IMR-90 (cell line): ENCODE data around the gene MIA2. TPM values are rescaled to one million over a fixed set of nuclear protein-coding genes. Genes with fewer than 3 reads are reported as not detected.

ENCODE experiments used
- ATAC-seq: fragments of 200-7000 bp; cut with Tn5 transposase; 2 replicates; pipeline ENCODE4 v1.9.1; 2020; ENCODE audit warnings: low read depth, mild to moderate bottlenecking, moderate library complexity
- BruUV-seq: library from RNA; stranded (reverse); fragments of 400-500 nt; replicated peaks from 2 replicates; lab custom pipeline; 2021; lab: Mats Ljungman, UMichigan
- CTCF ChIA-PET: fragments of 300-600 bp; formaldehyde crosslinking; extraction: SDS; loops from one replicate; lab custom pipeline; 2021; ENCODE audit warnings: antibody characterized with exemption; lab: Yijun Ruan, JAX
- POLR2A ChIA-PET: fragments of 300-600 bp; sonication (Branson Sonifier 250); formaldehyde crosslinking; loops from one replicate; lab custom pipeline; 2022; ENCODE audit warnings: antibody characterized with exemption; ENCODE audit not compliant: unreplicated experiment; lab: Charles Lee
- DNase-seq: peaks from one replicate; pipeline ENCODE4 v3.0.0; 2013
- H2AFZ ChIP-seq: replicated peaks from 2 replicates; pipeline ENCODE3; 2013; ENCODE audit warnings: low read length, mild to moderate bottlenecking; ENCODE audit not compliant: poor library complexity
- H2AK5ac ChIP-seq: 2 replicates; pipeline ENCODE4 v1.6.1; 2013; ENCODE audit warnings: low read depth, low read length, inconsistent platforms
- H2AK9ac ChIP-seq: replicated peaks from 2 replicates; pipeline ENCODE3; 2013; ENCODE audit warnings: mild to moderate bottlenecking, low read depth, low read length, moderate library complexity; ENCODE audit not compliant: poor library complexity
- H2BK120ac ChIP-seq: 2 replicates; pipeline ENCODE4 v1.6.1; 2013; ENCODE audit warnings: low read depth, low read length, inconsistent platforms
- H2BK15ac ChIP-seq: 3 replicates; pipeline ENCODE4 v1.6.1; 2013; ENCODE audit warnings: low read depth, low read length, inconsistent platforms
- H2BK20ac ChIP-seq: 2 replicates; pipeline ENCODE4 v1.6.1; 2013; ENCODE audit warnings: low read depth, mild to moderate bottlenecking, inconsistent platforms, low read length, moderate library complexity
- H2BK5ac ChIP-seq: 2 replicates; pipeline ENCODE4 v1.6.1; 2013; ENCODE audit warnings: mild to moderate bottlenecking, low read depth, low read length, inconsistent platforms; ENCODE audit not compliant: poor library complexity, severe bottlenecking
- H3K14ac ChIP-seq: replicated peaks from 2 replicates; pipeline ENCODE4 v1.6.1; 2013; ENCODE audit warnings: low read depth, low read length, inconsistent platforms
- H3K18ac ChIP-seq: 2 replicates; pipeline ENCODE4 v1.6.1; 2013; ENCODE audit warnings: low read depth, low read length, control low read depth
- H3K23ac ChIP-seq: 2 replicates; pipeline ENCODE4 v1.6.1; 2013; ENCODE audit warnings: low read depth, low read length, inconsistent platforms
- H3K27ac ChIP-seq: 2 replicates; pipeline ENCODE4 v1.5.1; 2013; ENCODE audit warnings: mild to moderate bottlenecking, control low read depth, low read length; ENCODE audit not compliant: insufficient read depth
- H3K27me3 ChIP-seq: 2 replicates; pipeline ENCODE4 v1.6.1; 2013; ENCODE audit warnings: low read length; ENCODE audit not compliant: control insufficient read depth, insufficient read depth
- H3K36me3 ChIP-seq: 2 replicates; pipeline ENCODE4 v1.6.1; 2013; ENCODE audit warnings: low read length, mixed read lengths; ENCODE audit not compliant: control insufficient read depth, insufficient read depth
- H3K4ac ChIP-seq: 2 replicates; pipeline ENCODE4 v1.6.1; 2013; ENCODE audit warnings: low read depth, low read length, inconsistent platforms
- H3K4me1 ChIP-seq: 2 replicates; pipeline ENCODE4 v1.6.1; 2013; ENCODE audit warnings: low read length, mixed read lengths; ENCODE audit not compliant: control insufficient read depth, insufficient read depth
- H3K4me2 ChIP-seq: 2 replicates; pipeline ENCODE4 v1.6.1; 2013; ENCODE audit warnings: low read depth, mild to moderate bottlenecking, control low read depth, low read length, moderate library complexity
- H3K4me3 ChIP-seq: 2 replicates; pipeline ENCODE4 v1.5.1; 2013; ENCODE audit warnings: low read depth, mild to moderate bottlenecking, control low read depth, low read length, moderate library complexity; ENCODE audit not compliant: insufficient read depth
- H3K56ac ChIP-seq: 2 replicates; pipeline ENCODE4 v1.6.1; 2013; ENCODE audit warnings: low read length, inconsistent platforms; ENCODE audit not compliant: insufficient read depth; ENCODE audit errors: extremely low read depth
- H3K79me1 ChIP-seq, 2 experiments: 2 replicates each; pipeline ENCODE4 v1.6.1; 2013; ENCODE audit warnings: low read length in 2 of 2, inconsistent platforms in 1 of 2, low read depth in 1 of 2
- H3K9ac ChIP-seq: 2 replicates; pipeline ENCODE4 v1.6.1; 2013; ENCODE audit warnings: low read depth, low read length, control low read depth
- H3K9me1 ChIP-seq: 2 replicates; pipeline ENCODE4 v1.6.1; 2013; ENCODE audit warnings: low read length, inconsistent platforms; ENCODE audit not compliant: insufficient read depth
- H3K9me3 ChIP-seq: 2 replicates; pipeline ENCODE4 v1.6.1; 2013; ENCODE audit warnings: low read length; ENCODE audit not compliant: control insufficient read depth, insufficient read depth
- H4K20me1 ChIP-seq: 2 replicates; pipeline ENCODE4 v1.6.1; 2013; ENCODE audit warnings: low read length, inconsistent platforms; ENCODE audit not compliant: insufficient read depth
- H4K5ac ChIP-seq: 2 replicates; pipeline ENCODE4 v1.6.1; 2013; ENCODE audit warnings: mild to moderate bottlenecking, low read depth, low read length, control low read depth
- H4K8ac ChIP-seq, 2 experiments: 2 replicates each; pipeline ENCODE4 v1.6.1; 2013; ENCODE audit warnings: low read depth in 2 of 2, low read length in 2 of 2, control low read depth in 1 of 2, inconsistent platforms in 1 of 2
- H4K91ac ChIP-seq: 2 replicates; pipeline ENCODE4 v1.6.1; 2013; ENCODE audit warnings: low read depth, low read length, inconsistent platforms; ENCODE audit not compliant: insufficient read depth
- BHLHE40 ChIP-seq: fragments of 150-350 bp; IDR thresholded peaks from 2 replicates; pipeline ENCODE4 v1.6.1; 2016; ENCODE audit warnings: mild to moderate bottlenecking, low read depth, low read length
- CEBPB ChIP-seq: IDR thresholded peaks from 2 replicates; pipeline ENCODE4 v1.6.1; 2012; ENCODE audit warnings: low read depth, low read length, improper control_type of control experiment
- CHD1 ChIP-seq: IDR thresholded peaks from 2 replicates; pipeline ENCODE4 v1.6.1; 2012; ENCODE audit warnings: low read depth, low read length, improper control_type of control experiment
- ELK1 ChIP-seq: fragments of 150-350 bp; IDR thresholded peaks from 2 replicates; pipeline ENCODE4 v1.6.1; 2016; ENCODE audit warnings: low read depth, mild to moderate bottlenecking, low read length, moderate library complexity, borderline replicate concordance
- FOS ChIP-seq: fragments of 150-350 bp; IDR thresholded peaks from 2 replicates; pipeline ENCODE4 v1.6.1; 2016; ENCODE audit warnings: low read depth, low read length
- MAFK ChIP-seq: IDR thresholded peaks from 2 replicates; pipeline ENCODE4 v1.6.1; 2012; ENCODE audit warnings: low read depth, low read length, improper control_type of control experiment
- NFE2L2 ChIP-seq: fragments of 150-350 bp; IDR thresholded peaks from 2 replicates; pipeline ENCODE4 v1.6.1; 2016; ENCODE audit warnings: low read depth, mild to moderate bottlenecking, low read length
- POLR2A ChIP-seq: IDR thresholded peaks from 2 replicates; pipeline ENCODE4 v1.6.1; 2012; ENCODE audit warnings: mild to moderate bottlenecking, low read depth, low read length
- RAD21 ChIP-seq: IDR thresholded peaks from 2 replicates; pipeline ENCODE4 v1.6.1; 2012; ENCODE audit warnings: low read length, improper control_type of control experiment
- RCOR1 ChIP-seq: IDR thresholded peaks from 2 replicates; pipeline ENCODE4 v1.6.1; 2012; ENCODE audit warnings: mild to moderate bottlenecking, low read length, improper control_type of control experiment; ENCODE audit not compliant: insufficient replicate concordance
- RFX5 ChIP-seq: IDR thresholded peaks from 2 replicates; pipeline ENCODE4 v1.8.0; 2012; ENCODE audit warnings: low read depth, mild to moderate bottlenecking, low read length, moderate library complexity
- SMC3 ChIP-seq: fragments of 150-350 bp; IDR thresholded peaks from 2 replicates; pipeline ENCODE4 v1.6.1; 2016; ENCODE audit warnings: low read depth, mild to moderate bottlenecking, antibody characterized with exemption, low read length, moderate library complexity
- WGBS, 2 experiments: methylation state at CpG; one replicate each; pipeline versions ENCODE4 v1.1.5 to v1.1.7; 2013; ENCODE audit warnings: missing lambda C conversion rate in 2 of 2; ENCODE audit not compliant: insufficient read length in 1 of 2; ENCODE audit errors: extremely low coverage in 2 of 2; 5-methylcytosine and 5-hydroxymethylcytosine counted together
- dilution Hi-C: fragments of 300-500 bp; cut with HindIII; formaldehyde crosslinking; loops from one replicate; pipeline ENCODE4 v1.14.3; 2018; ENCODE audit warnings: low sequenced_read_pairs; ENCODE audit not compliant: unreplicated experiment
- in situ Hi-C: fragments of 300-500 bp; cut with MboI; formaldehyde crosslinking; loops from 3 replicates; pipeline ENCODE4 v1.14.3; 2019; ENCODE audit warnings: low sequenced_read_pairs, inconsistent platforms, mixed read lengths
- intact Hi-C: fragments of 100-400 bp; cut with micrococcal nuclease; formaldehyde crosslinking; loops from 2 replicates; pipeline ENCODE4 v1.10.0; 2022
- polyA plus RNA-seq, 3 experiments: library from polyadenylated mRNA; depleted of rRNA; stranded (reverse); fragments of >200 nt; gene quantifications; 2 replicates each; pipeline ENCODE4 v1.2.3, GENCODE V29; 2012; ENCODE audit warnings: low replicate concordance in 1 of 3
- total RNA-seq: library from RNA; depleted of rRNA; stranded (reverse); fragments of >200 nt; gene quantifications from 2 replicates; pipeline ENCODE4 v1.2.3, GENCODE V29; 2012
- TF ChIP-seq, protein P1 (sequence below): conservative IDR thresholded peaks from 2 replicates; pipeline ENCODE4 v1.5.1; 2012; ENCODE audit warnings: mild to moderate bottlenecking, low read depth, low read length, improper control_type of control experiment
- TF ChIP-seq, protein P2 (sequence below): fragments of 150-350 bp; IDR thresholded peaks from 2 replicates; pipeline ENCODE4 v1.6.1; 2017; ENCODE audit warnings: mild to moderate bottlenecking, antibody characterized with exemption, low read length, low read depth

The MIA2 gene
- total and polyA plus RNA-seq, 2 of the 4 experiments (the other 2 are of a cell fraction): 3.9 to 6.8 TPM

DNA sequence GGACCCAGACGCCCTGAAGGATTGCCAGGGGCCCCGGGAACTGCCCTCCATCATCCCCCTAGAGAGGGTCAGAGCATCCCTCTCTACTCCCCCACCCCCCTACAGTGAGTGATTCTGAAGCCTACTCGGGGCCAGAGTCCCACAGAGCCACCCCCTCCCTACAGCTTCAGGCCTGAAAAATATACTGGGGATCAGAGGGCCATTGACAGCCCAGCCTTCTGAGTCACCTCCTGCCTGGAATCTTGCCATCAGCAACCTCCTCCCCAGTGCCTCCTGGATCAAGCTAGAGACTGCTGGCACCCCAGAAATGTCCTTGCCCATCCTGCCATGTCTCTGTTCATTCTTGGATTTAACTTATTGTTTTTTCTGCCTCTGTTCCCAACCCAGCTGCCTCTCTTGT lies 21.7 kb upstream of the MIA2 start:
- in situ Hi-C loops (no loop called here), dilution Hi-C loops (no loop called here), intact Hi-C loops (no loop called here)
- 20% methylated on average over 1 of the region's 3 CpGs; no CpG with 5 or more reads in 1 of the 2 experiments for WGBS, 2 experiments
- Histone ChIP-seq H2BK120ac (no peak overlapping the region), H3K9ac (no peak overlapping the region), H3K27me3 (no peaks in the 10 kb centered on the region; the same call in 1 of the 2 replicates), H2BK15ac (no peak overlapping the region), H3K18ac (no peak overlapping the region), H3K56ac (no peak overlapping the region), H3K14ac (no peak overlapping the region), H2AK9ac (no peak overlapping the region), H3K9me3 (no peaks in the 10 kb centered on the region), H3K23ac (no peak overlapping the region), H2AFZ (no peak overlapping the region), H4K5ac (no peak overlapping the region), H4K8ac (no peak overlapping the region), H3K4me2 (no peak overlapping the region), H3K79me1 (no peaks in the 10 kb centered on the region), H3K27ac (no peak overlapping the region), H3K36me3 (no peaks in the 10 kb centered on the region), H3K4me1 (no peaks in the 10 kb centered on the region), H4K91ac (no peak overlapping the region), H2BK5ac (no peak overlapping the region), H3K4me3 (no peak overlapping the region), H2BK20ac (no peak overlapping the region), H3K9me1 (no peaks in the 10 kb centered on the region), H2AK5ac (no peak overlapping the region), H3K4ac (no peak overlapping the region), H4K20me1 (no peaks in the 10 kb centered on the region)
- ATAC-seq (no peak), DNase-seq (no peak)
- TF ChIP-seq BHLHE40: no peak
- TF ChIP-seq SMC3: no peak
- no peak for TF ChIP-seq NFE2L2
- TF ChIP-seq RFX5: no peak
- no peak for TF ChIP-seq MAFK
- no peak for TF ChIP-seq CHD1
- no peak for TF ChIP-seq FOS
- no peak for TF ChIP-seq ELK1
- no peak for TF ChIP-seq CEBPB
- TF ChIP-seq POLR2A: no peak
- TF ChIP-seq RAD21: no peak
- TF ChIP-seq, protein P1, sequence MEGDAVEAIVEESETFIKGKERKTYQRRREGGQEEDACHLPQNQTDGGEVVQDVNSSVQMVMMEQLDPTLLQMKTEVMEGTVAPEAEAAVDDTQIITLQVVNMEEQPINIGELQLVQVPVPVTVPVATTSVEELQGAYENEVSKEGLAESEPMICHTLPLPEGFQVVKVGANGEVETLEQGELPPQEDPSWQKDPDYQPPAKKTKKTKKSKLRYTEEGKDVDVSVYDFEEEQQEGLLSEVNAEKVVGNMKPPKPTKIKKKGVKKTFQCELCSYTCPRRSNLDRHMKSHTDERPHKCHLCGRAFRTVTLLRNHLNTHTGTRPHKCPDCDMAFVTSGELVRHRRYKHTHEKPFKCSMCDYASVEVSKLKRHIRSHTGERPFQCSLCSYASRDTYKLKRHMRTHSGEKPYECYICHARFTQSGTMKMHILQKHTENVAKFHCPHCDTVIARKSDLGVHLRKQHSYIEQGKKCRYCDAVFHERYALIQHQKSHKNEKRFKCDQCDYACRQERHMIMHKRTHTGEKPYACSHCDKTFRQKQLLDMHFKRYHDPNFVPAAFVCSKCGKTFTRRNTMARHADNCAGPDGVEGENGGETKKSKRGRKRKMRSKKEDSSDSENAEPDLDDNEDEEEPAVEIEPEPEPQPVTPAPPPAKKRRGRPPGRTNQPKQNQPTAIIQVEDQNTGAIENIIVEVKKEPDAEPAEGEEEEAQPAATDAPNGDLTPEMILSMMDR: no peak
- no peak for TF ChIP-seq RCOR1
- TF ChIP-seq, protein P2, sequence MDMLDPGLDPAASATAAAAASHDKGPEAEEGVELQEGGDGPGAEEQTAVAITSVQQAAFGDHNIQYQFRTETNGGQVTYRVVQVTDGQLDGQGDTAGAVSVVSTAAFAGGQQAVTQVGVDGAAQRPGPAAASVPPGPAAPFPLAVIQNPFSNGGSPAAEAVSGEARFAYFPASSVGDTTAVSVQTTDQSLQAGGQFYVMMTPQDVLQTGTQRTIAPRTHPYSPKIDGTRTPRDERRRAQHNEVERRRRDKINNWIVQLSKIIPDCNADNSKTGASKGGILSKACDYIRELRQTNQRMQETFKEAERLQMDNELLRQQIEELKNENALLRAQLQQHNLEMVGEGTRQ: no peak
- POLR2A ChIA-PET: no interaction called here
- no TSS peak for BruUV-seq
- CTCF ChIA-PET: interaction anchor here (0.6 kb wide), 2 partner anchors 34 to 137 kb away, joined by 3 read pairs; no protein-coding TSS in a partner anchor
